ENCODE data around the gene THAP5.

Gene THAP5

DNA sequence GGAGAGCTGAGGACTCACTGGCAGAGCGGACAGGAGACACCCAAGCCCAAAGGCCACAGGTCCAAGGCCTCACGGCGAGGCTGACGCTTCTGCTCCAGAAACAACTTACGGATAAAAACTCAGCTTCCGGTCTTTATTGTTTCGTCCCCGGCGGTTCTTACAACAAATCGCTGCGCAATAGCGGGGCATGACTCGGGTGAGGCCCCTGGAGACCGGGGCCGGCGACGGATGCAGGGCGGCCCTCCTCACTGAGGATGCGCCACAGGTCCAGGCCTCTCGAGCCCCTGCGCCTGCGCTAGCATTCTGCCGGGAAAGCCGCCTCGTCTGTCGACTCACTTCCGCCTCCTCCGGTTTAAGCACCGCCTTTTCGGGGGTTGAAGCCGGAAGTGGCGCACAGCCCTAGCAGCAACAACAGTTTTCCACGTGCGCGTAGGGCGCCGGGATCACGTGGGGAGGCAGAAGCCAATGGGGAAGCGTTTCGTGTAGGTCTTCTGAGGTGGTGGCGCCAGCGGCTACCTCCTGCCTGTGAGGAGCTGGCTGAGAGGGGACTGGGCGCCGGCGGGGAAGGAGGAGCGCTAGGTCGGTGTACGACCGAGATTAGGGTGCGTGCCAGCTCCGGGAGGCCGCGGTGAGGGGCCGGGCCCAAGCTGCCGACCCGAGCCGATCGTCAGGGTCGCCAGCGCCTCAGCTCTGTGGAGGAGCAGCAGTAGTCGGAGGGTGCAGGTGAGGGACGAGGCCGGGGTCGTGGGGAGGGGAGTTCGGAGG is at the start of gene THAP5, which contains the start of gene DNAJB9:
TSS of gene THAP5 (minus strand) at position 326 of the 765 bp plus-strand sequence. CDS start at position 189, 137 bp downstream.
TSS of gene DNAJB9 (plus strand) at position 494 of the 765 bp plus-strand sequence. CDS start 1,853 bp downstream, outside the sequence.
- peak; percentile 99 for DNase-seq (ENCODE audit: low read depth)

- no peak for DNase-seq (ENCODE audit: low read depth)
Measured at GRCh38 chr7:108618056-108618455, 48.5 kb upstream of the THAP5 start.

GRCh38 chr7:108614896-108615295 is 45.4 kb upstream of the THAP5 start:
- no peak for DNase-seq (ENCODE audit: low read depth)

- no peak for DNase-seq (ENCODE audit: low read depth)
Measured at GRCh38 chr7:108613949-108614381, 44.5 kb upstream of the THAP5 start.

- peak; percentile 10 for DNase-seq (ENCODE audit: low read depth)
Measured at GRCh38 chr7:108613147-108613948, 43.8 kb upstream of the THAP5 start.

- DNase-seq (ENCODE audit: low read depth), result no peak
Measured at GRCh38 chr7:108611268-108611667, 41.8 kb upstream of the THAP5 start.

GRCh38 chr7:108609643-108610042 is 40.1 kb upstream of the THAP5 start:
- DNase-seq (ENCODE audit: low read depth), result no peak

DNA sequence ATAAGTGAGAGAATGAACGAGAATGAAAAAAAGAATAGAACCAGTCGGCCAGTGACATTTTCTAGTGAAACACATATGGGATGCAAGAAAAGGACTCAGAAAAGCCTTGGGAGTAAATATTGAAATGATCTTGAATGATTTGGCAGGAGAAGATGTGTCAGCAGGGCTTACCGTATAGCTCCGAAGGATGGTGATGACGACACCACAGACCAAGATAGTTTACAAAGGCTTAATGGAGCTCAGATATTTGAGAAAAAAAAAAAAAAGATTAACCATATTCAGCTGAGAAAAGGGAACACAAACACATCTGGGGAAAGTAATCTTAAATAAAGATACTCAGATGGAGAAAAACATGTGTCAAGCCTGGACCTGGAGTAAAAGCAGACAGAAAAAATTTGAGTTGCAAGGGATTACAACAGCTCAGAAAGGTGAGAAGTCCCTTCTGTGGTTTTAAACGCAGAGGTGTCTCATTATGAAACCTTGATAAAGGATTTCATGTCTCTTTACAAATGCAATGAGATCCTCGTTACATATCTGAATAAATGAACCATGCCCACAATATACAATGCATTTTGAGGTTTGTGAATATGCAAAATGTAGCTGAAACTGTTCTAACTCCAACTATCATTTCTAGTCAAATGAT is 36.2 kb upstream of the THAP5 start:
- DNase-seq (ENCODE audit: low read depth), result no peak

DNA sequence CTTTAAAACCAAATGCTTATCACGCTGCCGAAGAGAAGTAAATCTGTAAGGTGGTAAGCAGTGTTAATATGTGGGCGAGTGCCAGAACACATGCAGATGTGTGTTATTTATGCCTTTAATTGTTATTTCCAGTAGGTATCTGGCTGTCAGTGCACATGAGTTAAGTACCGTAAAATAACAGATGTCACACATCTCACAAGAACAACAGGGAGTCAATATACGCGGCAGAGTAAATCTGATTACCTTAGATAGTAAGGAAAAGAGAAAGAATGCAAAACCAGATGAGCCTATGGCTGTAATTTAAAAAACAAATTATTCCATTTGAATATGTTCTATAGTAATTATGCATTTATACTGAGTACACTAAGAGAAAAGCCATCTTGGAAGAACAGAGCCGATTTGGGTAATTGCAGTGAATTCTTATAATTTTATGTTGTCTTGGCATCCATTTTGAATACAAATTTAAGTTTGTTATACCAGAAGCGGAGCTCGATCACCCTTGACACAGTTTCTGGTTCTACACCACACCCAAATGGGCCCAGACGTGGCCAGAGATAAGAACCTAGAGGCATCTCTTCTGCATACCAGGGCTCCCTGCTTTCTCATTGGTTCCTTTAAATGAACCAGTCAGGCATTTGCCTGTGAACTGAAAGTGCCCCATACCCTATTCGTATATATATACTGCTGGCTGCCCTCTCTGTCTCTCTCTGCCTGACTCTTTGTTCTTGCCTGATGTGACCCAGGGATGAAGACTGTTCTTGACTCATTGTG is 35.0 kb upstream of the THAP5 start:
- DNase-seq (ENCODE audit: low read depth), result no peak

GRCh38 chr7:108603656-108604306 is 34.3 kb upstream of the THAP5 start:
- no peak for DNase-seq (ENCODE audit: low read depth)

- no peak for DNase-seq (ENCODE audit: low read depth)
Measured at GRCh38 chr7:108600399-108600798, 30.9 kb upstream of the THAP5 start.

DNA sequence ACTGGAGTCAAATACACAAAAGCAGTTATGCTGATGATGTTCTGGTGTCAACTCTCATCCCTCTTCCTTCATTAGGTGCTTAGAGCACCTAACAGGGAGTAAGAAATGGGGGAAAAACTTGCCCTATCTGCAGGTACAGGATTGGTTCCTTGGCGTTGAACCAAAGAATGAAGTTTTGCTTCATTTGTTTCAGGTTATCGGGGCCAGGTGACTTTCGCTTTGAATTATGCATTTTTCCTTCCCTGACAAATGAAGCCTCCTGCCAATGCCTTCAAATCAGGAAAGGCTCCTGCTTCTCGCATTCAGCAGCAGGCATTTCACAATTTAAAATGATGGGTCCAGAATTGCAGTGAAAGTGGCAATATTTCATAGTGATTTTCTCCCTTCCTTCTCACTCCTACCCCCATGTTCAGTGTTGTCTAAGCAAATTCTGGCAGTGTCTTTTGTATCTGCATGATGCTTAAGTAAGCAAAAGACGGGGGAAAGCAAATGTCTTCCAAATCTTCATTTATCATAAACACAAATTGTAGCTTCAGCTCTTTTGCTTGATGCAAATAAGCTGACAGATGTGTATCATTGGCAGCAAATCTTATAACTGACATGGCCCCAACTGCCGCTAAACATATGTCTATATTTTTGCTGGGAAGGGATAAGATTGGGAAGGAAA is 29.5 kb upstream of the THAP5 start:
- no peak for DNase-seq (ENCODE audit: low read depth)

DNA sequence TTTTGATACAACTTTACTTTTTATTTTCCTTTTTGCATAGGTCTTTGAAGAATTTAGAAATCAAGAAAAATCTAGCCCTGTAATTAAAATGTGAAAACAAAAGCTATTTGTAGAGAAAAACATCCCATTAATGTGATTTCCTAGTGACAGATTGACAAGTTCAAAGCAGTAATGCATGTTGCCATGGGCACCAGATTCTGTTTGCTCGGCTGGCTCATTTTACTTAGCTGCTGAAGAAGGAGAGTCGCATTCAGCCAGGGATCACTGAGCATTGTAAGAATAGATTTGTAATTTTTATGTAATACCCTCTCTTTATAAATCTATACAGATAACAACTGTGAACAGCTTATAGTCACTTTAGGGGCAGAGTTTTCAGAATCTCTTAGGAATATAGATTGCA is 28.6 kb upstream of the THAP5 start:
- DNase-seq (ENCODE audit: low read depth), result no peak

DNA sequence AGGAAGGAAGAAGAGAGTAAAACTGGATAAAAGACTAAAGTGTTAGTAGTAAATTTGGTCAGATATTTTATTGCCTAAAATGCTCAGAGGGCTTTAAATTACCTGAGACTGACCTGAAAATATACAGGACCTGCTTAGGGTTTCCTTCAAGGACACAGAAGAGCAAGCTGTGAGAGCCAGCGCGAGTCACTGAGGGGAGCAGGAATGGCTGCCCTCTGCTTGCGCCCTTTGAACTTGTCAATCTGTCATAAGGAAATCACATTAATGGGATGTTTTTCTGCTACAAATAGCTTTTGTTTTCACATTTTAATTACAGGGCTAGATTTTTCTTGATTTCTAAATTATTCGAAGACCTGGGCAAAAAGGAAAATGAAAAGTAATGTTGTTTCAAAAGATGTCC is 27.1 kb upstream of the THAP5 start:
- no peak for DNase-seq (ENCODE audit: low read depth)

DNA sequence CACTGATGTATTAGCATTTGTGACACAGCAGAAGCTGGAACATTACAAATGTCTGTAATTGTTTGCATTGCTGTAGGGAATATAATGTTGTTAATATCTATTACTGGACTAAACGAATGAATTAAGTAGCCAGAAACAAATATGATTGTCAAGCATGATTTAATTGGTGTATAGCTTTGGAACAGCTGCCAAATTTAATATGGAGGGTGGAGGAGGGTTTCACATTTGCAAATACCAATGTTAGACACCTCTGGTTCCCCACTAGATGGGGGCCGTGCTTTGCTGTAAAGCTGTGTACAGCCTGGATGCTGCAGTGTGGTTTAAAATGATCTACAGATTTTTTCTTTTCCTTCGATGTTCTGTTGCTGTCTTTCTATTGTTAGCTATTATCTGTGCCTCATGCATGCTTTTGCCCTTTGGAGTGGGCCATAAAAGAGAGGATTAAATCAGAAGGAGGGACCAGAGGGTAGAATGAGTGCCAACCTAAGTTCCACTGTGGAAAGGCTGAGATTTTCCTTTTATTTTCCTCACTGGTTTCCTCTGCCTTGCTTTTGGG is 23.2 kb upstream of the THAP5 start:
- DNase-seq (ENCODE audit: low read depth), result no peak

GRCh38 chr7:108590606-108591005 is 21.1 kb upstream of the THAP5 start:
- no peak for DNase-seq (ENCODE audit: low read depth)

GRCh38 chr7:108589874-108590273 is 20.4 kb upstream of the THAP5 start:
- no peak for DNase-seq (ENCODE audit: low read depth)

DNA sequence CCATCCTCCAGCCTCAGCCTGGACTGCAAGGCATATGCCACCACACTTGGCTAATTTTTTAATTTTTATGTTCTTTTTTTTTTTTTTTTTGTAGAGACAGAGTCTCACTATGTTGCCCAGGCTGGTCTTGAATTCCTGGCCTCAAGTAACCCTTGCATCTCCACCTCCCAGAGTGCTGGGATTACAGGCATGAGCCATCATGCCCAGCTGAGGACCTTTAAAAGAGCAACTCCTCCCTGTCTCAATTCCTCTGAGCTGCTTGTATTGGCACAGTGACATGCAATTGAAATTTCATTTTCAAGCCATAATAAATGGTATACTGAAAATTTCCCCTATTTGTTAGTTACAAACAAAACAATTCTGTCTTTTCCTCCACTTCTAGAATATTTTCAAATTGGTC is 19.7 kb upstream of the THAP5 start:
- DNase-seq (ENCODE audit: low read depth), result no peak

- no peak for DNase-seq (ENCODE audit: low read depth)
Measured at GRCh38 chr7:108586274-108586710, 16.8 kb upstream of the THAP5 start.

GRCh38 chr7:108585843-108586242 is 16.3 kb upstream of the THAP5 start:
- DNase-seq (ENCODE audit: low read depth), result no peak

Measured in GM04504 (cell line).